OCI-LY7 (cell line): ENCODE measurements around the gene TRIP12. TPM values are rescaled to one million over a fixed set of nuclear protein-coding genes. Genes with fewer than 3 reads are reported as not detected.
"Not testable (repeated sequence)": the region's sequence is repeated elsewhere in the genome, so short reads cannot be mapped to it uniquely, and the experiment has no call there.

Experiments
- BruUV-seq: library from RNA; stranded (reverse); fragments of 400-500 nt; replicated peaks from 2 replicates; lab custom pipeline; 2021; lab: Mats Ljungman, UMichigan
- CTCF ChIA-PET: fragments of 300-600 bp; sonication (Branson Sonifier 250); formaldehyde crosslinking; loops from one replicate; lab custom pipeline; 2022; ENCODE audit warnings: antibody characterized with exemption; ENCODE audit not compliant: unreplicated experiment; lab: Charles Lee
- POLR2A ChIA-PET: fragments of 300-600 bp; sonication (Branson Sonifier 250); formaldehyde crosslinking; loops from one replicate; lab custom pipeline; 2022; ENCODE audit warnings: antibody characterized with exemption; lab: Charles Lee
- DNase-seq: peaks from one replicate; pipeline ENCODE4 v3.0.0-alpha.2; 2015; ENCODE audit warnings: low spot score
- H2AFZ ChIP-seq: fragments of 200-600 bp; sonication (generic), shearing (Covaris generic); 2 replicates; pipeline ENCODE4 v1.6.1; 2014; ENCODE audit warnings: mild to moderate bottlenecking, antibody characterized with exemption, low read length, moderate library complexity
- H3K27ac ChIP-seq: fragments of 200-600 bp; sonication (generic); 2 replicates; pipeline ENCODE4 v1.5.1; 2014; ENCODE audit warnings: mixed run types, low read depth, mild to moderate bottlenecking, moderate library complexity, low read length, inconsistent platforms; ENCODE audit not compliant: poor library complexity, severe bottlenecking
- H3K36me3 ChIP-seq: fragments of 200-600 bp; sonication (generic); 2 replicates; pipeline ENCODE4 v1.6.1; 2014; ENCODE audit warnings: mild to moderate bottlenecking, antibody characterized with exemption, low read length, moderate library complexity, mixed read lengths; ENCODE audit not compliant: insufficient read depth
- H3K4me1 ChIP-seq: fragments of 200-600 bp; sonication (generic); 2 replicates; pipeline ENCODE4 v1.5.1; 2014; ENCODE audit warnings: mild to moderate bottlenecking, low read length; ENCODE audit not compliant: insufficient read depth, poor library complexity, severe bottlenecking
- H3K4me2 ChIP-seq: fragments of 200-600 bp; sonication (generic); 2 replicates; pipeline ENCODE4 v1.6.1; 2014; ENCODE audit warnings: mild to moderate bottlenecking, low read length
- H3K4me3 ChIP-seq: fragments of 200-600 bp; sonication (generic); 2 replicates; pipeline ENCODE4 v1.5.1; 2014; ENCODE audit warnings: mild to moderate bottlenecking, low read depth, low read length; ENCODE audit not compliant: poor library complexity, severe bottlenecking
- H3K79me2 ChIP-seq: fragments of 200-600 bp; sonication (generic); 2 replicates; pipeline ENCODE4 v1.6.1; 2016; ENCODE audit warnings: low read depth, mild to moderate bottlenecking, low read length, moderate library complexity, mixed read lengths; ENCODE audit not compliant: insufficient read depth
- H3K9me2 ChIP-seq: fragments of 200-600 bp; sonication (generic); 2 replicates; pipeline ENCODE4 v1.6.1; 2016; ENCODE audit warnings: mild to moderate bottlenecking, low read length, mixed read lengths; ENCODE audit not compliant: insufficient read depth
- H3K9me3 ChIP-seq: fragments of 200-600 bp; sonication (generic); 2 replicates; pipeline ENCODE4 v1.6.1; 2014; ENCODE audit warnings: mild to moderate bottlenecking, mixed run types, low read length, mixed read lengths
- H4K20me1 ChIP-seq: fragments of 200-600 bp; sonication (generic); 2 replicates; pipeline ENCODE4 v1.6.1; 2014; ENCODE audit warnings: mild to moderate bottlenecking, antibody characterized with exemption, low read length, moderate library complexity, mixed read lengths; ENCODE audit not compliant: insufficient read depth
- EZH2phosphoT487 ChIP-seq: fragments of 200-600 bp; sonication (generic); IDR thresholded peaks from 2 replicates; pipeline ENCODE4 v1.6.1; 2018; ENCODE audit warnings: low read depth, borderline replicate concordance, mild to moderate bottlenecking, mixed run types, antibody characterized with exemption, low read length, moderate library complexity, mixed read lengths
- intact Hi-C: fragments of 100-400 bp; cut with micrococcal nuclease; formaldehyde crosslinking; loops from one replicate; pipeline ENCODE4 v1.10.0; 2022; ENCODE audit not compliant: unreplicated experiment
- total RNA-seq, 2 experiments: library from RNA; depleted of rRNA in 1 of 2; stranded (reverse); fragments of >200 nt in 1 of 2; shearing (Covaris generic) in 1 of 2; gene quantifications; 2 replicates each; pipeline ENCODE4 v1.2.3, GENCODE V29; 2014 to 2022
- TF ChIP-seq, protein P1 (sequence below): fragments of 200-600 bp; sonication (generic); conservative IDR thresholded peaks from 2 replicates; pipeline ENCODE4 v1.5.1; 2014; ENCODE audit warnings: mild to moderate bottlenecking, antibody characterized with exemption, low read length, moderate library complexity, mixed read lengths

Gene TRIP12
- total RNA-seq, 2 experiments from 2014 or later = 80.0 to 185 TPM

DNA sequence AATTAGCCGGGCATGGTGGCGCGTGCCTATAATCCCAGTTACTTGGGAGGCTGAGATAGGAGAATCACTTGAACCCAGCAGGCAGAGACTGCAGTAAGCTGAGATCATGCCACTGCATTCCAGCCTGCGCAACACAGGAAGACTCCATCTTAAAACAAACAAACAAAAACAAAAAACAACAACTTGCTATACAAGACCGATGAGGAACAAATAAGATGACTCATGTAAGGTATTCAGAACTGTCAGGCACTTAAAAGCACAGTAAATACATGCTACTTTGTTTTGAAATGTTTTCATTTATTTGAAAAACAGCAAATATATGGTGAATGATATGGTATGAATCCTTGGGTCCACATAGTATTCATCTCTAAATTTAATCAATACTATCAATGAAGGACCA is 66.7 kb downstream of the TRIP12 start:
- CTCF ChIA-PET = no interaction called here
- Histone ChIP-seq H3K27ac (no peak overlapping the region), H3K9me2 (no peaks in the 10 kb centered on the region), H3K36me3 (peaks cover 59% of the 10 kb centered on the region), H3K9me3 (no peaks in the 10 kb centered on the region), H3K4me3 (no peak overlapping the region), H3K4me2 (no peak overlapping the region), H3K4me1 (no peaks in the 10 kb centered on the region), H4K20me1 (no peaks in the 10 kb centered on the region), H3K79me2 (peaks cover 10% of the 10 kb centered on the region; the same call in 1 of the 2 replicates), H2AFZ (no peak overlapping the region)
- intact Hi-C loops = no loop called here
- no peak for TF ChIP-seq EZH2phosphoT487
- TF ChIP-seq, protein P1, sequence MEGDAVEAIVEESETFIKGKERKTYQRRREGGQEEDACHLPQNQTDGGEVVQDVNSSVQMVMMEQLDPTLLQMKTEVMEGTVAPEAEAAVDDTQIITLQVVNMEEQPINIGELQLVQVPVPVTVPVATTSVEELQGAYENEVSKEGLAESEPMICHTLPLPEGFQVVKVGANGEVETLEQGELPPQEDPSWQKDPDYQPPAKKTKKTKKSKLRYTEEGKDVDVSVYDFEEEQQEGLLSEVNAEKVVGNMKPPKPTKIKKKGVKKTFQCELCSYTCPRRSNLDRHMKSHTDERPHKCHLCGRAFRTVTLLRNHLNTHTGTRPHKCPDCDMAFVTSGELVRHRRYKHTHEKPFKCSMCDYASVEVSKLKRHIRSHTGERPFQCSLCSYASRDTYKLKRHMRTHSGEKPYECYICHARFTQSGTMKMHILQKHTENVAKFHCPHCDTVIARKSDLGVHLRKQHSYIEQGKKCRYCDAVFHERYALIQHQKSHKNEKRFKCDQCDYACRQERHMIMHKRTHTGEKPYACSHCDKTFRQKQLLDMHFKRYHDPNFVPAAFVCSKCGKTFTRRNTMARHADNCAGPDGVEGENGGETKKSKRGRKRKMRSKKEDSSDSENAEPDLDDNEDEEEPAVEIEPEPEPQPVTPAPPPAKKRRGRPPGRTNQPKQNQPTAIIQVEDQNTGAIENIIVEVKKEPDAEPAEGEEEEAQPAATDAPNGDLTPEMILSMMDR = no peak
- DNase-seq = no peak
- no TSS peak for BruUV-seq
- POLR2A ChIA-PET = interaction anchor here (1.1 to 1.6 kb wide), 2 partner anchors 23 to 31 kb away, joined by 3 to 6 read pairs; no protein-coding TSS in a partner anchor

- CTCF ChIA-PET = no interaction called here
- no peak for TF ChIP-seq EZH2phosphoT487
- TF ChIP-seq, protein P1 = no peak
- Histone ChIP-seq H3K4me2 (no peak overlapping the region), H2AFZ (no peak overlapping the region), H3K36me3 (peaks cover 39% of the 10 kb centered on the region), H3K4me1 (no peaks in the 10 kb centered on the region), H3K27ac (no peak overlapping the region), H4K20me1 (no peaks in the 10 kb centered on the region), H3K4me3 (no peak overlapping the region), H3K79me2 (peaks cover 10% of the 10 kb centered on the region; the same call in 1 of the 2 replicates), H3K9me3 (no peaks in the 10 kb centered on the region), H3K9me2 (no peaks in the 10 kb centered on the region)
- BruUV-seq = no TSS peak
- no peak for DNase-seq
- POLR2A ChIA-PET = interaction anchor here (0.8 to 3.1 kb wide), 3 partner anchors 9 to 98 kb away, joined by 3 to 16 read pairs (median 4); no protein-coding TSS in a partner anchor
- intact Hi-C loops = no loop called here
Measured at GRCh38 chr2:229852565-229852964, 69.2 kb downstream of the TRIP12 start.

DNA sequence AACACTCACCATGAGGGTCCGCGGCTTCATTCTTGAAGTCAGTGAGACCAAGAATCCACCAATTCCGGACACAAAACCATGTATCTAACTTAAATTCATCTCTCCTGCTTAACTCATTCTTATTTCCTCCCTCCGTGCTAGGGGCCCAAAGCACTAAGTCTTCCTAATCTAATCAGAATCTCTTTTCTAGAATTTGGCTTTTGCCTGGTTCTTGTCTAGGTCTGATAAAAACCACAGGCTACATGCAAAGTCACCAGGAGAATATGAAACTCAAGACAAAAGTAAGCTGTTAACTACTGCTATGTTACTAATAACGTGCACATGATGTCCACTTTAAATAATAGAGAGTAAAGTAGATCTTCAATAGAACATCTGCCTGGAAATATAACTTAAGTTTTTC is 69.9 kb downstream of the TRIP12 start:
- no peak for DNase-seq
- Histone ChIP-seq H3K9me3 (no peaks in the 10 kb centered on the region), H3K27ac (no peak overlapping the region), H3K79me2 (peaks cover 11% of the 10 kb centered on the region; the same call in 1 of the 2 replicates), H3K9me2 (no peaks in the 10 kb centered on the region), H3K36me3 (peaks cover 32% of the 10 kb centered on the region), H4K20me1 (0 out of 2 replicates have a peak, but pooled peaks cover 4% of the 10 kb centered on the region), H3K4me2 (no peak overlapping the region), H2AFZ (no peak overlapping the region), H3K4me3 (no peak overlapping the region), H3K4me1 (no peaks in the 10 kb centered on the region)
- BruUV-seq = no TSS peak
- CTCF ChIA-PET = no interaction called here
- TF ChIP-seq, protein P1 = no peak
- TF ChIP-seq EZH2phosphoT487 = no peak
- intact Hi-C loops = no loop called here
- POLR2A ChIA-PET = interaction anchor here (0.6 to 3.1 kb wide), 4 partner anchors 10 to 248 kb away, joined by 3 to 16 read pairs (median 4); no protein-coding TSS in a partner anchor

- H3K79me2 ChIP-seq = peaks cover 16% of the 10 kb centered on the region; the same call in 1 of the 2 replicates
- intact Hi-C loops, H3K9me2 ChIP-seq, BruUV-seq, H3K4me1 ChIP-seq, H4K20me1 ChIP-seq, H3K4me3 ChIP-seq, H3K4me2 ChIP-seq, H3K9me3 ChIP-seq, DNase-seq, H2AFZ ChIP-seq, CTCF ChIA-PET, H3K27ac ChIP-seq: not testable (repeated sequence)
- POLR2A ChIA-PET = interaction anchor here (0.6 to 3.1 kb wide), 3 partner anchors 11 to 16 kb away, joined by 3 to 16 read pairs (median 4); no protein-coding TSS in a partner anchor
- H3K36me3 ChIP-seq = peaks cover 22% of the 10 kb centered on the region
Measured at GRCh38 chr2:229850355-229851275, 71.2 kb downstream of the TRIP12 start.
